ENCODE data around the gene FGFRL1. TPM values are rescaled to one million over a fixed set of nuclear protein-coding genes. Genes with fewer than 3 reads are reported as not detected.
A peak's percentile ranks its signal among the peaks of the same experiment; 100 is the strongest.

FGFRL1 gene
- total and polyA plus RNA-seq, 10 donors = 1.4 to 20.6 (median 9.5) TPM

GRCh38 chr4:1003271-1004070 is 8.0 kb upstream of the FGFRL1 start:
- H3K27ac ChIP-seq = no peak overlapping the region
- TF ChIP-seq POLR2A (IDR thresholded peaks at IDR 0.05) (no peak), CTCF (IDR thresholded peaks at IDR 0.05 in 8 of 11, conservative IDR thresholded peaks at IDR 0.05 in 3 of 11) (no peak), POLR2AphosphoS5 (IDR thresholded peaks at IDR 0.05) (no peak)
- peaks cover 12 to 98% (median 65%) of the 10 kb centered on the region in 7 donors for H3K27me3 ChIP-seq (replicated peaks in 1 of 7)
- no peaks in the 10 kb centered on the region for H3K36me3 ChIP-seq
- no peak for DNase-seq
- peaks cover 7 to 42% (median 23%) of the 10 kb centered on the region in 6 donors for H3K4me1 ChIP-seq
- intact Hi-C loops (cut with DNase I; ENCODE audit: low total_unique reads) = no loop called here
- peak overlapping the region in 1 of 8 donors; percentile 46 for H3K4me3 ChIP-seq
- 34 to 77% (median 47%) methylated on average over 10 to 63 of the region's 63 CpGs for WGBS, 5 donors
- H3K9me3 ChIP-seq = peaks cover 0 to 7% (median 0%) of the 10 kb centered on the region in 8 donors

DNA sequence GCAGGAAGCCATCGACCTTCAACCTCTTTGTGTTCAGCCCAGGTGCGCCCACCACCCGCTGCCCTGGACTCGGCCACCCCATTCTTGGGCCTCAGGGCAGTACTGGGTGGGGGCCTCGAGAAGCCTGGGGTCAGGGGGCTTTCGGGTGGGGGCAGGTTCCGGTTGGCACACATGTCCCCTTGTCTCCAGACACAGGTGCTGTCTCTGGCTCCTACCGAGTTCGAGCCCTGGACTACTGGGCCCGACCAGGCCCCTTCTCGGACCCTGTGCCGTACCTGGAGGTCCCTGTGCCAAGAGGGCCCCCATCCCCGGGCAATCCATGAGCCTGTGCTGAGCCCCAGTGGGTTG is 7.4 kb upstream of the FGFRL1 start:
- intact Hi-C loops (cut with DNase I; ENCODE audit: low total_unique reads) = no loop called here
- 84 to 90% (median 88%) methylated on average over 10 to 13 of the region's 13 CpGs for WGBS, 5 donors
- no peak for TF ChIP-seq POLR2AphosphoS5 (IDR thresholded peaks at IDR 0.05)
- TF ChIP-seq CTCF (IDR thresholded peaks at IDR 0.05 in 8 of 11, conservative IDR thresholded peaks at IDR 0.05 in 3 of 11) = no peak
- TF ChIP-seq POLR2A (IDR thresholded peaks at IDR 0.05) = no peak
- Histone ChIP-seq H3K4me3 (no peak overlapping the region), H3K27ac (no peak overlapping the region), H3K36me3 (no peaks in the 10 kb centered on the region), H3K4me1 (peaks cover 7 to 44% (median 28%) of the 10 kb centered on the region in 6 donors), H3K9me3 (peaks cover 0 to 7% (median 0%) of the 10 kb centered on the region in 8 donors), H3K27me3 (replicated peaks in 1 of 7) (peaks cover 12 to 98% (median 67%) of the 10 kb centered on the region in 7 donors)
- no peak for DNase-seq

GRCh38 chr4:1004557-1005485 is 6.6 kb upstream of the FGFRL1 start:
- TF ChIP-seq POLR2A (IDR thresholded peaks at IDR 0.05) (no peak), POLR2AphosphoS5 (IDR thresholded peaks at IDR 0.05) (peak in 1 of 3 donors; percentile 25)
- 79 to 85% (median 81%) methylated on average over 17 to 25 of the region's 25 CpGs for WGBS, 5 donors
- Histone ChIP-seq H3K36me3 (no peaks in the 10 kb centered on the region), H3K4me1 (peaks cover 7 to 44% (median 29%) of the 10 kb centered on the region in 6 donors), H3K4me3 (no peak overlapping the region), H3K27ac (no peak overlapping the region), H3K9me3 (peaks cover 0 to 7% (median 0%) of the 10 kb centered on the region in 8 donors), H3K27me3 (replicated peaks in 1 of 7) (peaks cover 12 to 94% (median 67%) of the 10 kb centered on the region in 7 donors)
- no peak for DNase-seq
- intact Hi-C loops (cut with DNase I; ENCODE audit: low total_unique reads) = no loop called here

DNA sequence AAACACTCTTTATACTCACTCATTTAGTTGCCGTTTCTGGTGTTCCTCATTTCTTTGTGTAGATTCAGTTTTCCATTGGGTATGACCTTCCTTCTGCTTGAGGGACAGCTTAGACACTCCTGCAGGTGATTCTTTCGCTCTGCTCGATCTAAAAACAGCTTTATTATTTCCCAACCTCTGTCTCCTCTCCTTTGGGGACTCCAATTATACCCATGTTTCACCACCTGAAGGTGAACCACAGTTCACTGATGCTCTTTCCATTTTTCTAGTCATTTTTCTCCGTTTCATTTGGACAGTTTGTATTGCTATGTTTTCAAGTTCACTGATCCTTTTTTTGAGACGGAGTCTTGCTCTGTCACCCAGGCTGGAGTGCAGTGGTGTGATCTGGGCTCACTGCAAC is 4.6 kb upstream of the FGFRL1 start:
- no peak for TF ChIP-seq POLR2AphosphoS5 (IDR thresholded peaks at IDR 0.05)
- no peak for TF ChIP-seq POLR2A (IDR thresholded peaks at IDR 0.05)
- TF ChIP-seq CTCF (IDR thresholded peaks at IDR 0.05 in 8 of 11, conservative IDR thresholded peaks at IDR 0.05 in 3 of 11) = no peak
- Histone ChIP-seq H3K27me3 (replicated peaks in 1 of 7) (peaks cover 11 to 85% (median 54%) of the 10 kb centered on the region in 7 donors), H3K36me3 (no peaks in the 10 kb centered on the region), H3K4me3 (no peak overlapping the region), H3K27ac (no peak overlapping the region), H3K9me3 (peaks cover 0 to 7% (median 0%) of the 10 kb centered on the region in 8 donors), H3K4me1 (peaks cover 15 to 47% (median 40%) of the 10 kb centered on the region in 6 donors)
- WGBS, 5 donors = 82 to 91% (median 85%) methylated on average over 5 of the region's 5 CpGs
- DNase-seq = no peak
- intact Hi-C loops (cut with DNase I; ENCODE audit: low total_unique reads) = no loop called here

Measured in spleen (tissue), 11 donors.